GM21447 (cell line): ENCODE measurements around the gene SS18L1.
A peak's percentile ranks its signal among the peaks of the same experiment; 100 is the strongest.
"Not testable (repeated sequence)": the region's sequence is repeated elsewhere in the genome, so short reads cannot be mapped to it uniquely, and the experiment has no call there.

Source experiments
- ATAC-seq: cut with Tn5 transposase; IDR thresholded peaks from one replicate; pipeline ENCODE4 v1.9.1; 2021; ENCODE audit not compliant: unreplicated experiment

The SS18L1 gene, protein sequence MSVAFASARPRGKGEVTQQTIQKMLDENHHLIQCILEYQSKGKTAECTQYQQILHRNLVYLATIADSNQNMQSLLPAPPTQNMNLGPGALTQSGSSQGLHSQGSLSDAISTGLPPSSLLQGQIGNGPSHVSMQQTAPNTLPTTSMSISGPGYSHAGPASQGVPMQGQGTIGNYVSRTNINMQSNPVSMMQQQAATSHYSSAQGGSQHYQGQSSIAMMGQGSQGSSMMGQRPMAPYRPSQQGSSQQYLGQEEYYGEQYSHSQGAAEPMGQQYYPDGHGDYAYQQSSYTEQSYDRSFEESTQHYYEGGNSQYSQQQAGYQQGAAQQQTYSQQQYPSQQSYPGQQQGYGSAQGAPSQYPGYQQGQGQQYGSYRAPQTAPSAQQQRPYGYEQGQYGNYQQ

DNA sequence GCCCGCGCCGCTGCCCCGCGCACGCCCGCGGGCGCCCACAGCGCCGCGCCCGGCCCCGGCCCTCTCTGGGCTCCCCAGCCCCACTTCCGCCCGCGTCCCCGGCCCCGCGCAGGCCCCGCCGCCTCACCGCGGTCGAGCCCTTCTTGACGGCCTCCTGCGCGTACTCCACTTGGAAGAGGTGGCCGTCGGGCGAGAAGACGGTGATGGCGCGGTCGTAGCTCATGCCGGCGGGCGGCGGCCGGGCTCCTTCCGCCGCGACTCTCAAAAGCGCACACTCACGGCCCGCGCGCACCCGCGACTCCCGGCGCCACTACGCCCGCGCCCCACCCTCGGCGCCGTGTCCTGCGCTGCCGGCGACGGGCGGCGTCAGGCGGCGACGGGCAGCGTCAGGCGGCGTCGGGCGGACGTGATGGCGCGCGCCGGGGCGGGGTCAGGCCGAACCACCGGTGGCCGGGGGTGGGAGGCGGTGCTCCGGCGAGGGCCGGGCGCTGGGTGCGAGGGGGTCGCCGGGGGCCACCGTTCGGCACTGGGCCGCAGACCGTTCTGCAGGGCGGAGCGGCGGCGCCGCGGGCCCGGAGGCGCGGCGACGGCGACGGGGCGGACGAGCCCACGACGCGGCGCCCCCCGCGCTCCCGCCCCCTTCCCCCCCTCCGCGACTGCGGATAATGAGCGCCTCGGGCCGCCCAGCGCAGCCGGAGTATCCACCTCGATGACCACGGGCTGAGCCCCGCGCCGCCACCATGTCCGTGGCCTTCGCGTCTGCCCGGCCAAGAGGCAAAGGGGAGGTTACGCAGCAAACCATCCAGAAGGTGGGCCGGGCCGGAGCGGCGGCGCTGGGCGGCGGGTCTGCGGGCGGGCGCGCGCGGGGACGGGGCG is at the start of gene SS18L1, which contains the start of gene PSMA7:
SS18L1 (plus strand) TSS at position 689 of the 876 bp plus-strand sequence; CDS start at position 741, 52 bp downstream.
PSMA7 (minus strand) TSS at position 314 of the 876 bp plus-strand sequence; CDS start at position 223, 91 bp downstream.
- peak; percentile 68 for ATAC-seq

DNA sequence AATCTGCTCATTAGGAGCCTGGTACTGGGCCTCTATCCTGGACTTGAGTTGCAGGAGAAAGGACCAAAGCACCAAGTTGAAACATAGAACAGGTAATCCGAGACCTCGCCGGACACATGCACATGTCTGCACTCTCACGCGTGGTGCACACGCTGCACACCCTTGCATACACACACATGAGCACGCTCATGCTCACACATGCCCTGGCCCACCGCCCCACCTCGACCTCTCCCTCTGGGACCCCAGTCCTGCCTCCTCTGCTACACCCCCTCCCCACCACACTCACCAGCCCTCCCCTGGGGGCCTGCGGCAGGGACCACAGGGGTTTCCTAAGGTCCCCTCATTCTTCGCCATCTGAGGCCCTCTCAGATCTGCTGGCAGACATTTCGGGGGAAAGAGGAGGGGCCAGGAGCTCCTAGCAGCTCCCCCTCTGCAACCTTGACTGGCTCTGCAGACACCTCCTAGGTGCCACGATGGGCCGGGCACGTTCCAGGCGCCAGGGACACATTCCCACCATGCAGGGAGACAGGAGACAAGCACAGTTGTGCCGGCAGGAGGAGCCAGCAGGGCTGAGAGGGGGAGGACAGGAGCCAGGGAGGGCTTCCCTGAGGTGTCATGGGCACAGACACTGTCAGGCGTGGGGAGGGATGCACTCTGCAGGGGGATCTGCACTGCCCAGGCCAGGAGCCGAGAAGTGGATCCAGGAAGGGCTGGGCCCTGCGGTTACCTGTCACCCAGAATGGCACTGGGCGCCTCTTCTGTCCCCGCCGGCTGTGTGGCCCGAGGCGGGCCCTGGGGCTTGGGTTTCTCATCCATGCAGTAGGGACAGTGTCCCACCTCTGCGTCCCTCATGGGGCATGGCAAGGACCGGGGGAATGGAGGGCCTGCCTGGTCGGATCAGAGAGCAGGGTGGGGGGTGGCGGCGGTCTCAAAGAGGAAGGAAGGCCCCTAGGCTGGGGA is 46.9 kb upstream of the SS18L1 start:
- no peak for ATAC-seq

DNA sequence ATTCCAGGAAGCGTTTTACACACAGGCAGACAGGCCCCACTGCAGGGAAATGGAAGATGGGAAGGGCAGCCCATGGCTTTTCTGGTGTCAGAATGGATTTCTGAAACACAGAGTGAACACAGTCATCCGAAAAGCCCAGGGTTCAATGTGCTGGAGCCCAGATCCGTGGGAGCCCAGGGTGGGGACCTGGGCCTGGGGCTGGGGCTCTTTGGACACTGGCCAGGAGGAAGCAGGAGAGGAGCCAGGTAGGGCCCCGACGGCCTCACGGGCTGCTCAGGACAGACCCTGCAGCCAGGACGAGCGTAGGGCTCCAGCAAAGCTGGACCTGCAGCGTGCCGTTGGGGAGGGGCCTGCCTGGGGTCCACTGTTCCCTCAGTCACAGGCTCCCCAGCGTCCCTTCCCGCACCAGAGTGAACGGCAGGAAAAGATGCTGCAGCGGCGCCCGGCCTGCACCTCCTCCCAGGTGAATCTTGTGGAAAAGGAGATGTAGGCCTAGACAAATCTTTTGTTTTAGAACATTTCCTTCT is 45.6 kb upstream of the SS18L1 start:
- no peak for ATAC-seq

DNA sequence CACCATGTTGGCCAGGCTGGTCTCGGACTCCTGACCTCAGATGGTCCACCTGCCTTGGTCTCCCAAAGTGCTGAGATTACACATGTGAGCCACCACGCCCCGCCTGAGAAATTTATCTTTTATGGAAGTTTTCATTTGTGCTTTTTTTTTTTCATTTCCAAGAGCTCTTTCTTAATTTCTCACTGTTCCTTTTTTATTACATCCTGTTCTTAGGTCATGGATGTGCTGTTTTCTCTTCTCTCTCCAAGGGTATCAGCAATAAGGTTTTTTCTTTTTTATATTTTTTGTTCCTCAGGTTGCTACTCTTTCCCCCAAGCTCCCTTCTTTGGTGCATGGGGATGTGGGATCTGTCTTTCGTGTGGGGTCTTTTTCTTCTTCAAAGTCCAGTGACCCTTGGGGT is 42.5 kb upstream of the SS18L1 start:
- ATAC-seq: no peak

DNA sequence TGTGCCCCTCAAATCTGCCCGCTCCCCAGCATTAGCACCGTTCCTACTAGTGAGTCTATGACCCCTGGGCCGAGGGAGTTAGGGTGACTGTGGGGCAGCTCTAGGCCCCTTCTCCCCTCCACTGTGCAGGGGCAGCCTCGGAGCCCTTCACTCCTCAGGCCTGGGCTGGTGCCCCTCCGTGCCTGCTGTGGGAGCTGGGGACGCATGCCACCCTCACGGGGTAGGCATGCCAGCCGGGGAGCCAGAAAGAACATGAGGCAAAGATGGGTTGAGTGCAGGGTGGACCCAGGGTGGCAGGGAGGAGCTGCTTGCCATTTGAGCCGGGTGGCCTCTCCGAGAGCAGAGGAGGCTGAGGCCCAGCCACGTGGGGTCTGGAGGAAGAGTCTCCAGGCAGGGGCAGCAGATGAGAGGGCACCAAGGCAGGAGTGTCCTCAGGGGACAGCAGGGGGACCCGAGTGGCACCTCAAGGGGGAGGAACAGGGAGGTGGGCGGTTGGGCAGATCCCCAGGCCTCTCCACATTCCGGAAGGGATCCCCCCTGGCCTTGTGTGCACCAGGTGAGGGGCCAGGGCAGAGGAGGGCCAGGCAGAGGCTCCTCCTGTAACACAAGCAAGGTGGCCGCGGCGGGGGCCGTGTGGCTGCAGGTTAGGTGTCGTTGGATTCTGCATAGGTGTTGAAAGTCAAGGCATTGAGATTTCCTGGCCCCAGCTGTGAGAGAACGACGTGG is 39.9 kb upstream of the SS18L1 start:
- ATAC-seq: no peak

DNA sequence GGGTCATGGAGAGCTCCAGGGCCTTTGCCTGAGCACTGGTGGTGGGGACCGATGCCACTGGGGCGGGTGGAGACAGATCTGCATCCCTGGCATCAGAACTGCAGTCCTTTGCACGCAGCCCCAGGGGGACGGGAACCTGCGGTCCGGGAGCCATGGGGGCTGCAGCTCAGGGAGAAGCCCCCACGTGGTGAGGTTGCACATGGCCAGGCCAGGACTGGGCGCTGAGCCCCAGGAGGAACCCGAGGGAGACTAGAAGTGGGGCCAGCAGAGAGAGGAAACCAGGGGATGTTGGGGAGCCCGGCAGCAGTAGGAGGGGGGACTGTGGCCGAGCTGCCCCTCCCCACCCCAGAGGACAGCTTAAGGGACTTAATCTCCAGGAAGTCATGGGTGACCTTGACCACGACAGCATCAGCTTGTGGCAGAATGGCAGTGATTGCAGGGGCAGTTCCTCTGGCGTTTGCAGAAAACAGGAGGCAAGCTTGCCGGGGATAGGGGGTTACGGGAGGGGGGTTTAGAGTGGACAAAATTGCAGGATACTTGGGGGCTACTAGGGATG is 39.3 kb upstream of the SS18L1 start:
- ATAC-seq: no peak

DNA sequence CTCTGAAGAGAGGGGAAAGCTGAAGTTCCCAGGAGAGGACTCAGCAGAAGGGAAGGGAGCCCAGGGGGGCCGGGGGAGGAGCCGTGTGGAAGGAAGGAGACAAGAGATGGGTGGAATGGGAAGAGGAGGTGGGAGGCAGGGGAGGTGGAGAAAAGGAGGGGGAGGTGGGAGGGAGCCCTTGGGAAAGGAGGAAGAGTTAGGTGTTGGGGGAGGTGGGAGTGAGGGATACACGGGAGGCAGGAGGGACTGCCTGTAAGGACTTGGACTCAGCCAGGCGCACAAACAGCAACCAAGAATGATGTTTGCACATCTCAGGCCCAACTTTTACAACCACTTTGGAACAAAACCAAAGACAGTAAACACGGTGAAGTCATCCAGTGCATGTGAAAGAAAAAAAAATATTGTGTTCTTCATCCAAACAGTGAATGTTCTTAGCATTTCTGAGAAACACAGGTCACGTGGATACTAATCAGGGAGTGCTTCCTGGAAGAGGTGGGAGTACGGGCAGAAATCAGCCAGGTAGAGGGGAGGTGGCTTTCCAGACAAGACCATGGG is 38.7 kb upstream of the SS18L1 start:
- ATAC-seq: no peak

DNA sequence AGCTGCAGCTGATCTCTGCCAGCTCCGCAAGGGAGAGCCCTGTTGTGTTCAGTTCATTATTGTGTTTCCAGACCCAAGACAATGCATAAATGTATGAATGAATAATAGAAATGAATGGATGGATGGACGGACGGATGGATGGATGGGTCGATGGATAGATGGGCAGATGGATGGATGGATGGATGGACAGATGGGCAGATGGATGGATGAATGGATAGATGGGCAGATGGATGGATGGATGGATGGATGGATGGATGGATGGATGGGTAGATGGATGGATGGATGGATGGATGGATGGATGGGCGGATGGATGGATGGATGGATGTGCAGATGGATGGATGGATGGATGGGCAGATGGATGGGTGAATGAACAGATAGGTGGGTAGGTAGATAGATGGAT is 38.0 kb upstream of the SS18L1 start:
- no peak for ATAC-seq

DNA sequence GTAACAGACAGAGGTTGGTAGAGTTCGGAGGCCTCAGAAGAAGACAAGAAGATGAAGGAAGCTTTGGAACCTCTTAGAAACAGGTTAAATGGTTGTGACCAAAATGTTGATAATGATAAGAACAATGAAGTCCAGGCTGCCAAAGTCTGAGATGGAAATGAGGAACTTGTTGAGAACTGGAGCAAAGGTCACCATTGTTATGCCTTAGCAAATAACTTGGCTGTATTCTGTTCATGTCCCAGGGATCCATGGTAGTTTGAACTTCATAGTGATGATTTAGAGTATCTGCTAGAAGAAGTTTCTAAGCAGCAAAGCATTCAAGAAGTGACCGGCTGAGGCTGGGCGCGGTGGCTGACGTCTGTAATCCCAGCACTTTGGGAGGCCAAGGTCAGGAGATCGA is 32.4 kb upstream of the SS18L1 start:
- no peak for ATAC-seq

DNA sequence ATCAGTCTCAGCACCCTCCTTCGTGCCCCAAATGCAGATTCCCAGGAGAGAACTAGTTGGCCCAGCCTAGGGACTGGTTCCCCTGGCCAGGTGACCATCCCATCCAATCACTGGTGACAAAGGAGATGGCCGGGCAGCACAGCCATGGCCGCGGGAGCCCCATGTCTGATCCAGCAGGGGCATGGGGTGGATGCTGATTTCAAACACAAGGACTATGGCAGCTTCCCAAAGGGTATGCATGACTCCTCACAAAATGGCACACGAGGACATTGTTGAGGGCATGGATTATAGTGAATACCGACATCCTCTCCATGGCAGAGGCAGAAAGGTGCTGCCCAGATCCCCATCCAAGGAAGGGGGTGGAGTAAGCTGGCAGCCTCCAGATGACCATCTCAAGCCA is 31.2 kb upstream of the SS18L1 start:
- ATAC-seq: no peak

DNA sequence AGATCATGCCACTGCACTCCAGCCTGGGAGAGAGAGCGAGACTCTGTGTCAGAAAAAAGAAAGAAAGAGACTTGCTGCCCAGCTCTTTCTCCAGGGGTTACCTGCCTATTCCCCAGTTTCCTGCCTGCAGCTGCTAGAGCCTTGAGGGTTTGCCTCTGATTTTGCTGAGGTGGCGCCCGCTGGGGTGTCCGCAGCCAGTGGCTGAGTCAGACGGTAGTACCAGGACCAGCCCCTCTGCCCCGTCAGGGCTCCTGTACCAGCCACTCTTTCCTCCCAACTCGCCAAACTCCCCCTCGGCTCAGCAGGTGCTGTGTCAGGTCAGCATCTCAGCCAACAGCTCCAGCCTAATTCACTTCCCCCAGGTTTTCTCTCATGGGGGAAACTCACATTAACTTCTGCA is 28.7 kb upstream of the SS18L1 start:
- ATAC-seq: no peak

DNA sequence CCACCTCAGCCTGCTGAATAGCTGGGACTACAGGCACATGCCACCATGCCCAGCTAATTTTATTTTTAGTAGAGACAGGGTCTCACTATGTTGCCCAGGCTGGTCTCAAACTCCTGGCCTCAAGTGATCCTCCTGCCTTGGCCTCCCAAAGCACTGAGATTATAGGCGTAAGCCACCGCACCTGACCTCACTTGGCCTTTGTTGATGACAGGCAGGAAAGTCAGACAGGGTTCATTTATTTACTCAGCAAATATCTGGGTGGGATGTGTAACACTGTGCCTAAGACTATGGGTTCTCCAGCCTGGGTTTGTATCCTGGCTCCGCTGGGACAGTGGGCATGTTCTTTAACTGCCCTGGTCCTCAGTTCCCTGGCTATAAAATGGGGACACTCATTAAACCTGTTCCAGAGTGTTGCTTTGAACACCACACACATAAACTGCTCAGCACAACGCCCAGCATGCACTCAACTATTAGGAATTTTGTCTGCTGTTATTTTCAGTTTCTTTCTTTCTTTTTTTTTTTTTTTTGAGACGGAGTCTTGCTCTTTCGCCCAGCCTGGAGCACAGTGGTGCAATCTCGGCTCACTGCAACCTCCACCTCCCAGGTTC is 27.7 kb upstream of the SS18L1 start:
- ATAC-seq: not testable (repeated sequence)

DNA sequence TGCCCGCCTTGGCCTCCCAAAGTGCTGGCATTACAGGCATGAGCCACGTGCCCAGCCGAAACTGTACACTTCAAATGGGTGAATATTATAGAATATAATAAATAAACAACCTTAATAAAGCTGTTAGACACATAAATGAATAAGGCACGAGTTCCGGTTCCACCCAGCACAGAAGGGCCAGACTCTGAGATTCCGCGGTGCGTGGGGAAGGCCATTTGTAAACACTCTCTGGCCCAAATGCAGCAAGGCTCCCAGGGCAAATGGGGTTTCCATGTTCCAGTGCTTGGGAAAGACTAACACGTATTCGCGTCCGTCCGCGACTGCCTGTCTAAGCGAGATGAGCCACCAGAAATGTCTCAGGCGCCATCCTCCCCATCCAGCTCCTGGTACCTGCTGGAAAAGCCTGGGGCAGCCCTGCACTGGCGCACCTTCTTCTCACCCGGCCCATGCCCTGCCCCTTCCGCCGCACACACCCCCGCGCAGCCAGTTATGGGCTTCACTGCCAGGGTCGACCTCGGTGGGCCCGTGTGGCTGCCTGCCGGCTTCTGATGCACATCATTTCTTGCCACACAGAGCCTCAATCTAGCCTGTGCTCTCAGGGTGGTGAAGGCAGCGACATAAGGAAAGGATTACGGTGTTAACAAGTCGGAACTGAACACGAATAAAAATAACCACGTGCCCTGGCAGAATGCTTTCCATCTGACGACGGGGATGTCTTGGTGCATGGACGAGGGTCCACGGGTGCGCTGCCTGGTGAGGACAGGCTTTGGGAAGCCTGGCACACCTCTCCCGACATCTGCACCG is 26.8 kb upstream of the SS18L1 start:
- ATAC-seq: no peak

DNA sequence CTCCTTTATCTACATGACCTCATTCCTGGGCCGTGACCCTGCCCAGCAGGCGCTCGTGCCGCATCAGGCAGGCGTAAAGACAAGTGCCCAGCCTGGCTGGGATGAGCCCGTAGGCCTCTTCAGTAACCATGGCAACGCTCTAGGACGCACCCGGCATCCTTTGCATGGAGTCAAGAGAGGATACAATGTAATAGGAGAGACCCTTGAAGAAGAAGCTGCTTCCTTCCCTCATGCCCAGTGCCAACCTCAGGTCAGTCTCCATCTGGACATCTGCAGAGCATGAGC is 26.3 kb upstream of the SS18L1 start:
- ATAC-seq: no peak

DNA sequence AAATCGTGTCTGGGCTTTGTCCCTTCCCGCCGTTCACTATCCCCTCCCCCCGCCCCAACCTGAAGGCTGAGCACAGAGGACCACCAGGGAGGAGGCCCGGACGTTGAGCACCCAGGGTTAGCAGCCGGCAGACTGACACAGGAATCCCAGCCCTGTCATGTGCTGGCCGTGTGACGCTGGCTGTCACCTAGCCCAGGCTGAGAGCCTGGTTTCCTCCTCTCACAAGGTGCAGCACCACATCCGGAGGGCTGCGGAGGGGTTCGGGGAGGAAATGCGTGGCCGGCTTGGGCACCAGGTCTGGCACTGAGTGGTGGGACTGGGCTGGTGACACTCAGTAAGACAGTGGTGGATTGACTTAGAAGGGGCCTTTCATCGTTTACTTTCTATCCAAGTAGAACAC is 25.9 kb upstream of the SS18L1 start:
- no peak for ATAC-seq

DNA sequence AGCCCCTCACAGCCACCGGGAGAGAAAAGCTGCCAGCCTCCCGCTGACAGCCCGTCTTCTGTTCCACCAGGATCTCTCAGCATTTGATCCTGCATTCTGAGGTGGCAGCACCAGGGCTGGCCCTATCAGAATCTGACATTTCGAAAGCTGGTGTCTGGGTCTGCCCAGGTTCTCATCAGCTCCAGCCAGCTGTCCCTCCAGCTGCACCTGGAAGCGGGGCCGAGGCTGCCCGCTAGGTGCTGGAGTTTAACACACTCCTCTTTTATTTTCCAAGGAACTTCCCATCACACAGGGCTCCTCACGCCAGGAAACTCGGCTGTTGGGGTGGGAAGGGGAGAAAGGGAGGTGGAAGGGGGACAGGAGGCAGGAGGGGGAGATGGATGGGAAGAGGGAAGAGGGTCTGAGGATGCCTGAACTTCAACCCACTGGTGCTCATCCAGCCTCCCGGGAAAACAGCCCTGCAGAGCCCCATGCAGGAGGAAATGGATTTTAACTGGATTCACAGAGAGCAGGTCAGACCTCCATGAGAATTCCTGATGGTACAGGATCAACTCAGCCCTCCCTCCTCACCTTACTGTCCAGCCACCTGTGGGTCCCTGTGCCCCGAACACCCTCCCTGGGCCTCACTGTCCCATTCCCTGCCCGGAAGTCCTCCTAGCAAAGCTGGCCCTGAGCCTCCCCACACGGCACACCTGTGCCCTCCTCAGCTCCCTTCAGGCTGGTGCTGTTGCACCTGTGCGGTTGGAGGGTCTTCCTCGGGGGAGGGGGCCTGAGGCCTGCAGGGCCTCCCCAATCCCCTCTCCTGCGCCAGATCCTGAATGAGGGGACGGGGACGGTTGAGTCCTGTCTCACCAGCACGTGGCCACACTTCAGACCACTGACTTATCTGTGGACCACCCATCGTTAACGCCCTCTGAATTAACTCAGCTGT is 25.2 kb upstream of the SS18L1 start:
- ATAC-seq: no peak

DNA sequence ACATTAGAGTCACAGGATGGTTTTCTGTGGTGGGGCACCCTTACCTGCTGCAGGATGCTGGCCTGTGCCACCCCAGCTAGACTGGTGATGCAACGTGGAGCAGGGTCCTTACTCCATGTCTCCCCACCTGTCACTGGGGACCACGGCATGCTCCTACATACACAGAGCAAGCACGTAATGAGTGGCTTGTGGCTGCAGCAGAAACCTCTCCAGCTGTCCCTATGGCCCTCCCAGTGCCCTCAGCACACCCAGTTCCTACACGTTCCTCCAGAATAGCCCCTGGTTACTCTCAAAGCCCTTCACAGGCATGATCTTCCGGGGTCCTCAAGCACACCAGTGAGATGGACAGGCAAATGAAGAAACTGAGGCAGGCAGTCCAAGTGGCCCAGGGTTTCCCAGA is 24.5 kb upstream of the SS18L1 start:
- ATAC-seq: no peak
